ENCODE data around the gene IL36G.

DNA sequence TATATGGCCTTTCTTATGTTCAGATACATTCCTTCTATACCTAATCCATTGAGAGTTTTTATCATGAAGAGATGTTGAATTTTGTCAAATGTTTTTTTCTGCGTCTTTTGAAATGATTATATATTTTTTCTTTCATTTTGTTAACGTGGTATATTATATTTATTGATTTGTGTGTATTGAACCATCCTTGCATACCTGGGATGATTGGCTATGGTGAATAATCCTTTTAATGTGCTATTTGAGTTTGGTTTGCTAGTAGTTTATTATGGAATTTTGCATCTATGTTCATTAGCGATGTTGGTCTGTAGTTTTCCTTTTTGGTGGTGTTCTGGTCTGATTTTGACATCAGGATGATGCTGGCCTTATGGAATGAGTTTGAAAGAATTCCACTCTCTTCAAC is 11.8 kb downstream of the IL36G start:
- TF ChIP-seq POLR2A (IDR thresholded peaks at IDR 0.05) (no peak), CTCF (IDR thresholded peaks at IDR 0.05) (no peak)
